ENCODE results near the gene TCEAL9. TPM values are rescaled to one million over a fixed set of nuclear protein-coding genes. Genes with fewer than 3 reads are reported as not detected.
A peak's percentile ranks its signal among the peaks of the same experiment; 100 is the strongest.

Gene TCEAL9
- total RNA-seq, 2 experiments from 2014 or later, result not detected

- H3K4me1 Mint-ChIP-seq (ENCODE audit: low read depth), result no peaks in the 10 kb centered on the region
- ChIA-PET CTCF (no interaction called here), POLR2A (no interaction called here)
- Histone ChIP-seq H3K36me3 (ENCODE audit: insufficient read depth, low read length) (no peaks in the 10 kb centered on the region), H3K9me3 (ENCODE audit: control insufficient read depth in 1 of 2, insufficient read depth in 1 of 2, low read length in 2 of 2) (no peaks in the 10 kb centered on the region), H3K4me3 (ENCODE audit: low read length) (no peak overlapping the region), H3K27me3 (ENCODE audit: control insufficient read depth in 1 of 2, insufficient read depth in 2 of 2, low read length in 2 of 2) (no peaks in the 10 kb centered on the region), H3K4me1 (ENCODE audit: insufficient read depth, low read length) (no peaks in the 10 kb centered on the region), H3K27ac (ENCODE audit: low read depth in 1 of 2, low read length in 2 of 2) (no peak overlapping the region)
- H3K9me3 Mint-ChIP-seq, result no peaks in the 10 kb centered on the region
- H3K27me3 Mint-ChIP-seq, result peaks cover 12% of the 10 kb centered on the region
- no peak for TF ChIP-seq CTCF (IDR thresholded peaks at IDR 0.05)
- no peak for ATAC-seq (ENCODE audit: poor library complexity)
- no peaks in the 10 kb centered on the region for H3K36me3 Mint-ChIP-seq (ENCODE audit: low read depth)
- DNase-seq, result no peak
- H3K4me3 Mint-ChIP-seq, result no peak overlapping the region
- intact Hi-C loops (cut with DNase I, micrococcal nuclease), result no loop called here
- H3K27ac Mint-ChIP-seq, result no peak overlapping the region
These were observed 41.4 kb downstream of the TCEAL9 start for GRCh38 chrX:103397707-103398106.

DNA sequence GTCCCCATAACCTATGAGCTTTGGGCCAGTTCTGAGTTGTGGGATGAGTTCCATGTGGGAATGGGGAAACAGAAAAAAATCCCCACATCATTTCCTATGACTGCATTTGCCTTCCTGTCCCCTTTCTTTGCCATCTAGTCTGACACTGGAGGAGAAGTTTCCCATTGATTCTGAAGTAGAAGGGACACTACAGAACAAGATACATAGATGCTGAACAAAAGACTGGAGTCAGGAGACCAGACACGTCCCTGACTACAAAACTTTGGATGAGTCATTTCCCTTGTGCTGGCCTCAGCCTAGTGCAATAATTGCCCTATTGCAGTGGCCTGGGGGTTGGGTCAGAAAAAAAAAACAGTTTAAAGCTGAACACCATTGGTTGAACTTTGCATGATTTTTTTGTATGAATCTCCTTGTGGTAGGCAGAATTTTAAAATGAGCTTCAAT, 42.1 kb downstream of the TCEAL9 start:
- no peaks in the 10 kb centered on the region for H3K4me1 ChIP-seq (ENCODE audit: insufficient read depth, low read length)
- Mint-ChIP-seq H3K4me3 (no peak overlapping the region), H3K27ac (no peak overlapping the region), H3K9me3 (no peaks in the 10 kb centered on the region), H3K4me1 (ENCODE audit: low read depth) (no peaks in the 10 kb centered on the region), H3K36me3 (ENCODE audit: low read depth) (no peaks in the 10 kb centered on the region), H3K27me3 (peaks cover 8% of the 10 kb centered on the region)
- intact Hi-C loops (cut with DNase I, micrococcal nuclease), result no loop called here
- ChIA-PET CTCF (no interaction called here), POLR2A (no interaction called here)
- no peak for ATAC-seq (ENCODE audit: poor library complexity)
- no peak for TF ChIP-seq CTCF (IDR thresholded peaks at IDR 0.05)
- no peak overlapping the region for H3K27ac ChIP-seq (ENCODE audit: low read depth in 1 of 2, low read length in 2 of 2)
- no peaks in the 10 kb centered on the region for H3K9me3 ChIP-seq (ENCODE audit: control insufficient read depth in 1 of 2, insufficient read depth in 1 of 2, low read length in 2 of 2)
- no peaks in the 10 kb centered on the region for H3K36me3 ChIP-seq (ENCODE audit: insufficient read depth, low read length)
- no peak overlapping the region for H3K4me3 ChIP-seq (ENCODE audit: low read length)
- peak in 1 of 14 experiments; percentile 11 for DNase-seq
- H3K27me3 ChIP-seq (ENCODE audit: control insufficient read depth in 1 of 2, insufficient read depth in 2 of 2, low read length in 2 of 2), result no peaks in the 10 kb centered on the region

DNA sequence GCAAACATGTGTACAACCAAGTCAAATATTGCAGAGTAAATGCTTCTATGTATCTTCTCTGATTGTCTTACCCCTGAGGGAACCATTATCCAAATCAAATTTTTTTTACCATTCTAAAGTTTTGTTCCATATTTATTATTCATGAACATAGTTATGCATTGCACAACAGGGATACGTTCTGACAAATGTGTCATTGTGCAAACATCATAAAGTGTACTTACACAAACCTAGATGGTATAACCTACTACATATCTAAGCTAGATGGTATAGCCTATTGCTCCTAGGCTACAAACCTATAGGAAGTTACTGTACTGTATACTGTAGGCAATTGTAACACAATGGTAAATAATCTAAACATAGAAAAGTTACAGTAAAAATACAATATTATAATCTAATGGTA, 43.4 kb downstream of the TCEAL9 start:
- intact Hi-C loops (cut with DNase I, micrococcal nuclease), result no loop called here
- POLR2A ChIA-PET, result no interaction called here
- peaks cover 7% of the 10 kb centered on the region for H3K4me1 Mint-ChIP-seq (ENCODE audit: low read depth)
- ATAC-seq (ENCODE audit: poor library complexity), result no peak
- DNase-seq, result no peak
- no peaks in the 10 kb centered on the region for H3K36me3 Mint-ChIP-seq (ENCODE audit: low read depth)
- peaks cover 3% of the 10 kb centered on the region for H3K4me1 ChIP-seq (ENCODE audit: insufficient read depth, low read length)
- peaks cover 13% of the 10 kb centered on the region for H3K27me3 Mint-ChIP-seq
- no peak overlapping the region for H3K27ac Mint-ChIP-seq
- CTCF ChIA-PET, result no interaction called here
- H3K9me3 ChIP-seq (ENCODE audit: control insufficient read depth in 1 of 2, insufficient read depth in 1 of 2, low read length in 2 of 2), result no peaks in the 10 kb centered on the region
- H3K4me3 ChIP-seq (ENCODE audit: low read length), result no peak overlapping the region
- H3K36me3 ChIP-seq (ENCODE audit: insufficient read depth, low read length), result no peaks in the 10 kb centered on the region
- H3K27ac ChIP-seq (ENCODE audit: low read depth in 1 of 2, low read length in 2 of 2), result no peak overlapping the region
- no peak for TF ChIP-seq CTCF (IDR thresholded peaks at IDR 0.05)
- H3K4me3 Mint-ChIP-seq, result no peak overlapping the region
- no peaks in the 10 kb centered on the region for H3K27me3 ChIP-seq (ENCODE audit: control insufficient read depth in 1 of 2, insufficient read depth in 2 of 2, low read length in 2 of 2)
- no peaks in the 10 kb centered on the region for H3K9me3 Mint-ChIP-seq

Measured in CD4-positive, alpha-beta T cell (primary cell).